DMS 273 (cell line): ENCODE data around the gene AHNAK2.

ENCODE experiments used
- DNase-seq: peaks from one replicate; lab custom pipeline; 2025; ENCODE audit not compliant: unreplicated experiment; lab: John Stamatoyannopoulos, UW

The AHNAK2 gene

DNA sequence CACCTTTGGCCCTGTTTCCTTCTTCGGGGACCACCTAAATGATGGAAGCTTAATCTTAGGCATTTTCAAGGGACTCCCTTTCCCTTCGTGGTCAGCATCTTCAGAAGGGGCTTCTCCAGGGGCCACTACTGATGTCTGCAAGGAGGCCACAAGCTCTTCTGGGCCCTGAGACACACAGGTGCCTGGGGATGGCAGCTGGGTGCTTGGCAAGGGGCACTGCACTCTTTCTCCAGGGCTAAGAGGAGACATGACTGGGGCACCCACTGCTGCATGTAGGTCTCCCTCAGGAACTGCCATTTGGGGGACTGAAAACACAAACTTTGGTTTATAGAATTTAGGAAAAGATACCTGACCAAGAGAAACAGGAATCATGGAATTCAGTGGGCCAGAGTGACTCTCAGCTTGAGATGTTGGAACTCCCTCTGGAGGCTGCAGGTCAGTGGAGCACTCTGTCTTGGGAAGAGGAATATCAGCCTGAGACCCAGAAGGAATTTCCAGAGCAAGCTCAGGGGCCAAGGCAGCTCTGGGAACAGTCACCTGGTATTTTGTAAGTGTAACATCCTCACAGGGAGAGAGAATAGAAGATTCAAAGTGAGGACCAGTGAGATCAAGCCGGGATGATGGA lies 37.5 kb downstream of the AHNAK2 start:
- peak; percentile 45 for DNase-seq

DNA sequence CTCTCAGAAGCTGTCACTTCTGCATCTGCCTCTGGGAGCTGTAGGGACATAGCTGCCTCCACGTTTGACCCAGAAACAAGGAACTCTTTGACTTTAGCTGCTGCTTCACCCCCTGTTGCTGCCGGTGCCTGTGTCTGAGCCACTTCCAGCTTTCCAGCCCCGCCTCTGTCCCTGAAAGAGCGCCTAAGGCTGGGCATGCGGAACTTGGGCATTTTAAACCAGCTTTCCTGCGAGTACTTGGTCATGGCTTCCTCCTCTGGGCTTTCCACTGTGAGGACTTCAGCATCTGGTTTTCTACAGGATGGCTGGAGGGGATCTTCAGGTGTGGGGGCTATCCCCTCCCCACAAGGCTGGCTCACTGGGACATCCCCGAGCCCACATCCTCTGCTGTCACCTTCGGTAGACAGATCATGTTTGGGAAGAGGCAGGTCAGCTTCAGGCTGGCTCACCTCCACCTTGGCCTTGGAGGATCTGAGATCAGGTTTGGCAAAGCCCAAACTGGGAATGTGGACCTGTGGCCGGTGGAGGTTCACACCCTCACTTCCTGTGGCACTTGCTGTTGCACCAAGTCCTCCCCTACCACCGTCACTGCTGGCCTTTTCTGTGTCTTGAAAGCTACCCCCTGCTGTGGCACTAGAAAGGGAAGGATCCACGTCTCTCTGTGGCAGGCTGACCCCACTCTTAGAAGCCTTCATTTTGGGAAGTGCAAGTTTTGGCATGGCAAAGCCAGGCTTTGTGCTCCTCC lies 38.3 kb downstream of the AHNAK2 start:
- no peak for DNase-seq

GRCh38 chr14:104938960-104939359 lies 39.2 kb downstream of the AHNAK2 start:
- no peak for DNase-seq

- no peak for DNase-seq
These were observed 39.7 kb downstream of the AHNAK2 start for GRCh38 chr14:104938436-104938835.

DNA sequence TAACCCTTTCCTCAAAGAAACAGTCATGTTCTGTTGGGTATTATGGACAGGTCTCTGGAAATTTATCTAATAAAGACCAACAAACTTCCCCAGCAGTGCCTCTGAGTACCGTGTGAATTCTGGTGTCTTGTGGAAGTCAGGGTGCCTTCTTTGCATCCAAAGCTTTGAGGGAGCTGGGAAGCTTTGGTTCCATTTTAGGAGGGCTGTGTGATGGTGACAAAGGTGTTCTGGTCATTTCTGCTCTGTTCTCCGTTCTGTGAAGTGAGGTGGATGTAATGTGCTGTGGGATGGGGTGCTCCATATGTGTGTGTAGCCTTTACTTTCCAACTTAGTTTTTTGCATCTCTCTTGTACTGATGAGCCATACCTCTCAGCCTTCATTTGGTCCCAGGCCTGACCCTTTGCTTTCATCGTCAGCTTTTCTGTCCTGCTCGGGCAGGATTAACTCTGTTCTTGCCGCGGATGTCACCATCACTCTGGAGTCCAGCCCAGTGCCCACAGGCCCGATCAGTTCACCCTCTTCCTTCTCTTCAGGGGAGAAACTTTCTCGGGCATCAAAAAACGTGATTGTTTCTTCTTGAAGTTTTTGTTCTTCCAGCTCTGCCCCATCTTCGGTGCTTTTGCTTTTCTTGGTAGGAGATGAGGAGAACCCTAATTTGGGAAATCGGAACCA lies 40.3 kb downstream of the AHNAK2 start:
- DNase-seq, result no peak

DNA sequence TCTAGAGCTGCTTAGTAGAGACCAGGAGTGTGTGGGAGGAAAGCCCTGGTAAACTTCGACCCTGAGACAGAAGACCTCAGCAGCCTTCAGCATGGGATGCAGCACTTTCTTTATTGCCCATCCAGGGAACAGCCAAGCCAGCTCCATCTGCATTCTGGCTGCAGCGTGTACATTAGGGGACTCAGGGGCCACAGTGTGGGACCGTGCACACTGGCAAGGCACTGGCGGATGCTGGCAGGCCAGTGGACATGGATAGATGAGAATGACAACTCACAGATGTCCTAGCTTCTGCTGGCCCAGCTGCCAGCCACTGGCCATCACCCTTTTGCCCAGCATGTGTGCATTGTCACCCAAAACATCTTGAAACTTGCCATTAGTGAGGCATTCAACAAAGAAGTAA lies 41.0 kb downstream of the AHNAK2 start:
- DNase-seq, result no peak

- DNase-seq, result no peak
These were observed 41.6 kb downstream of the AHNAK2 start for GRCh38 chr14:104936361-104937155.

DNA sequence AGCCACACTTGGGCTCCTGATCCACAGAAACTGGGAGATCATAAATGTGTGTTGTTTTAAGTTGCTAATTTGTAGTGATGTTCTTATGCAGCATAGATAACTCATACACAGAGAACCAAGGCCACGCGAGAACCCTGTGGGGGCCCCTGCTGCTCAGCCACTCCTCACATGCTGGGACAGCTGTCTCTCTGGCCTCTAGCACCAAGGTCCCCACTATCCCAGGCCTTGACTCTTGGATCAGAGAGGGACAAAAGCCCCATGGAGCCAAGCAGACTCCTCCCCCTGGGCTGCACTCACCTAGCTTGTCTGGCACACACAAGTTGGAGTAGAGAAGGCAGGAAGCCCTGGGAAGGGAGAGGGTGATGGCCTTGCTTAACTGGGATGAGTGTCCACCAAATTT lies 42.2 kb downstream of the AHNAK2 start:
- DNase-seq, result no peak

DNA sequence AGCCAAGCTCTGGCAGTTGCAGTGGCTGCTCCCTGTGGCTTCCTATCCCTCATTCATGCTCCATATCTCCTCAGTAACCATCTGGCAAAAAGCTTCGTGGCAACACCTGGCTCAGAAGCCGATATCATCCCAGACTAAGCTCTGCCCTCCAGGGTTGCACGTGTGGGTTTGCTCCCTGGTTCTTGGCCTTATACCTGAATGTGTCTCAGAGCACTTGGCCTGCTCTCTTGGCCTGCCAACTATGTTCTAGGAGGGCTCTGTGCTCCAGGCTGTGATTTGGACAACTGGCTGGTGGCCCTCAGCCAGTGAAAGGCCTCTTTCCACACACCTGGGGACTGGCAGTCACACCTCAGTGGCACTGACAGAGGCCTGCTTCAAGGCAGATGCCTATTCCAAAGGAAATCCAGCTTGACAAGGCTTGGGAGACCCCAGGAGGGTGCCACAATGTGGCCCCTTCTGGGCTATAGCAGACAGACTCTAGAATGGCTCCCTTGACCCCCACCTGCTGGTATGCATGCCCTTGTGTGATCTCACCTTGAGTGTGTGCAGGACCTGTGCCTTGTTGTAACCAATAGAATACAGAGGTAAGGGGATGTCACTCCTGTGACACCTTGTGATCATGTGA lies 43.0 kb downstream of the AHNAK2 start:
- DNase-seq, result peak; percentile 42

DNA sequence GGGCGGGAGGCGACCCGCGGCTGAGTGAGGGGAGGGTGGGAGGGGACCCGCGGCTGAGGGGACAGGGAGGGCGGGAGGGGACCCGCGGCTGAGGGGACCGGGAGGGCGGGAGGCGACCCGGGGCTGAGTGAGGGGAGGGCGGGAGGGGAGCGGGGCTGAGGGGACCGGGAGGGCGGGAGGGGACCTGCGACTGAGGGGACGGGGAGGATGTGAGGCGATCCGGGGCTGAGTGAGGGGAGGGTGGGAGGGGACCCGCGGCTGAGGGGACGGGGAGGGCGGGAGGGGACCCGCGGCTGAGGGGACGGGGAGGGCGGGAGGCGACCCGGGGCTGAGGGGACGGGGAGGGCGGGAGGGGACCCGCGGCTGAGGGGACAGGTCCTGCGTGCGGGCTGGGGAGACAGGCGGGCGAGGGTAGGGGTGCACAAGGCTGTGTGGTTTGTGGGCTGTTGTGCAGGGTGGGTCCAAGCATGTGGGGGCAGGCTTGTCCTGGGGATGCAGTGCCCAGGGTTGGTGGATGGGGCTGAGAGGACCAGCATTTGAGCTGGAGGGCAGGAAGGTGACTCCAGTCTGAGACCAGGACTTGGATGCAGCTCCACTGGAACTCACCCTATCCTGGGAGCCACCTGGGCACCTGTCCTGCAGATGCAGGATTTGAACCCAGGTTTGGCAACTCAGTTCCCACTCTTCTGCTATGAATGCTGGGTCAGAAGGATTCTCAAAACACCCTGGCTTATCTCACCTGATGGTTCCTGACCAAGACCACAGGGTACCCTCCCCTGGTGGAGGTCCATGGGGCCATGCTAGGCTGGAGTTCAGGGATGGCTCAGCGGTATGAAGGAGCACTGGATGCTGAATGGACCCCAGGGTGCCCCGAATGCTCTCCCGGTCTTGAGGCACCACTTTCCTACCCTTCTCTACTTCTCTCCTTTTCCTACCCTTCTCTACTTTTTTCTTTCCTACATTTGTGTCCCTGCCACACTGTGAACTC lies 44.1 kb downstream of the AHNAK2 start:
- DNase-seq, result no peak

DNA sequence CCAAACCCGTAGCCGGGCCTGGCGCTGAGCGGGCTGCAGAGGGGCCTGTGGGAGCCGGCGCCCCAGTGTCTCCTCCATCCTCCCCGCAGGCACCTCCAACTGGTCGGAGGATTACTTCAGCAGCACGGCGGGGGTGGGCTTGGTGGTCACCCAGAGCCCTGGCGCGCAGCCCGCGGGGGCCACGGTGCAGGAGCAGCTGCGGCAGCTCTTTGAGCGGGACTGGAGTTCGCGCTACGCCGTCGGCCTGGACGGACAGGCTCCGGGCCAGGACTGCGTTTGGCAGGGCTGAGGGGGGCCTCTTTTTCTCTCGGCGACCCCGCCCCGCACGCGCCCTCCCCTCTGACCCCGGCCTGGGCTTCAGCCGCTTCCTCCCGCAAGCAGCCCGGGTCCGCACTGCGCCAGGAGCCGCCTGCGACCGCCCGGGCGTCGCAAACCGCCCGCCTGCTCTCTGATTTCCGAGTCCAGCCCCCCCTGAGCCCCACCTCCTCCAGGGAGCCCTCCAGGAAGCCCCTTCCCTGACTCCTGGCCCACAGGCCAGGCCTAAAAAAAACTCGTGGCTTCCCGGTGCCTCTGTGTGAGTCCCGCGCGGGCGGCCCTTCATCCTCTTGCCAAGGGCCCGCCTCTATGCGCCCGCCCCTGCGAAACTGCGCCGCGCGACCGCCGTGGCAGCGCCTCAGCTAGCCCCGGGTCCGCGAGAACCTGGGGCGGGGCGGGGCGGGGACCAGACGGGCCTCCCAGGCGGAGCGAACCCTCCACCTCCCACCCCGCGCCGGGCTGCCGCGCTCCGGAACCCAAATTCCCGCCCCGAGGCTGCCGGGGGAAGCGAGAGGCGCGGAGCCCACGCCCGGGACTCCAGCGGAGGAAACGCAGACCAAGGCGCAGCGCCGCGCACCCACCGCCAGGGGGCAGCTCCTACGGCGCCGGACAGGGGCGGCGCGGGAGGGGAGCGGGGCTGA lies 45.2 kb downstream of the AHNAK2 start:
- DNase-seq, result peak; percentile 95

GRCh38 chr14:104931771-104932675 lies 46.2 kb downstream of the AHNAK2 start:
- DNase-seq, result no peak

DNA sequence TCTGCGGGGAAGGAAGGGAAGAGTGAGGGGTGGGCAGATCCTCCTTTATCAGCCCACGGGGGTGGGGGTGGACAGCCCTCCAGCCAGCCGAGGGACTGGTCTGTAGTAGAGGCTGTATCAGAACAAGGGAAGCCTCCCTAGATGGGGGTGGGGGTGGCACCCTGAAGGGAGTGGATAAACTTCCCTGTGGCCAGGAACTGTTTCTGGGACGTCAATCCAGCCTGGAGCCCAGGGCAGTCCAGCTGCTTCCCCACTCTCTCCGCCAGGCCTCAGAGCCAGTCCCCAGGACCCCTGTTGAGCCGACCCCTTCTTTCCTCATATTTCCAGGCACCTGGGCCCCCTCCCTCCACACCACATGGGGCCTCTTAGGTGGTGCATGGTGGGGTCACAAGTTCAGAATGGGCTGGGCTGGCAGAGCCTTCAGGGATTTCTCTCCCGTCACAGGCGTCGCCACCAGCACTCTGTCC lies 46.8 kb downstream of the AHNAK2 start:
- DNase-seq, result no peak

- DNase-seq, result peak; percentile 41
These were observed 47.5 kb downstream of the AHNAK2 start for GRCh38 chr14:104930526-104931303.

- no peak for DNase-seq
These were observed 48.6 kb downstream of the AHNAK2 start for GRCh38 chr14:104929268-104930230.
